ENCODE data around the gene ELK4.

DNA sequence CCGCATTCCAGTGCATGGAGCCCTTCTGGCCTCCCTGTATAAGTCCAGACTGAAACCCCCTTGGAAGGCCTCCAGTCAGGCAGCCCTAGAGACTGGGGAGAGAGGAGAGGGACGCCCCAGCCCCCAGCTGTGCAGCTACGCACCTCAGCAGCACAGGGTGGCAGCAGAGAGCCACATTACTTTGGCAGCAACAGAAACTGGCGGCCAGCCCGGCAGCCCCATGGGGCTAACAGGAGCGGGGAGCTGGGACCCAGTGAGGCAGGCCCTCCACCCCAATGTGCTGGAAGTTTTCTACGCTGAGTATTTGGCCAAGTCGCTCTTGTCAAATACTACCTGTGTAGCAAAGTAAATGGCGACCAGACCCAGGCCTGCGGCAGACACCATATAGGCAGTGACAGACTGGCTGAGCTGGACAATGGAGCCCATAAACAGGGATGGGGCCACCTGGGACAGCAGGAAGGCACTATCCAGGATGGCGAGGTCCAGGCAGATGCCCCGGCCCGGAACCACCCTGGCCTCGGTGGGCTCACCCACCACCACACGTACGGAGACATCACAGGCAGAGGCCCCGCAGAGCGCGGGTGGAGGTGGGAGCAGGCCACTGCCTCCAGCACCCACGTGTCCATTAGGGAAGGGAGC is 27.3 kb upstream of the ELK4 start:
- TF ChIP-seq, protein P1, sequence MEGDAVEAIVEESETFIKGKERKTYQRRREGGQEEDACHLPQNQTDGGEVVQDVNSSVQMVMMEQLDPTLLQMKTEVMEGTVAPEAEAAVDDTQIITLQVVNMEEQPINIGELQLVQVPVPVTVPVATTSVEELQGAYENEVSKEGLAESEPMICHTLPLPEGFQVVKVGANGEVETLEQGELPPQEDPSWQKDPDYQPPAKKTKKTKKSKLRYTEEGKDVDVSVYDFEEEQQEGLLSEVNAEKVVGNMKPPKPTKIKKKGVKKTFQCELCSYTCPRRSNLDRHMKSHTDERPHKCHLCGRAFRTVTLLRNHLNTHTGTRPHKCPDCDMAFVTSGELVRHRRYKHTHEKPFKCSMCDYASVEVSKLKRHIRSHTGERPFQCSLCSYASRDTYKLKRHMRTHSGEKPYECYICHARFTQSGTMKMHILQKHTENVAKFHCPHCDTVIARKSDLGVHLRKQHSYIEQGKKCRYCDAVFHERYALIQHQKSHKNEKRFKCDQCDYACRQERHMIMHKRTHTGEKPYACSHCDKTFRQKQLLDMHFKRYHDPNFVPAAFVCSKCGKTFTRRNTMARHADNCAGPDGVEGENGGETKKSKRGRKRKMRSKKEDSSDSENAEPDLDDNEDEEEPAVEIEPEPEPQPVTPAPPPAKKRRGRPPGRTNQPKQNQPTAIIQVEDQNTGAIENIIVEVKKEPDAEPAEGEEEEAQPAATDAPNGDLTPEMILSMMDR (IDR thresholded peaks at IDR 0.05; ENCODE audit: insufficient read depth, low read length) = peak; percentile 91
- TF ChIP-seq POLR2AphosphoS5 (IDR thresholded peaks at IDR 0.05; ENCODE audit: low read depth) (no peak), GABPA (IDR thresholded peaks at IDR 0.05; ENCODE audit: low read depth) (no peak), SPI1 (IDR thresholded peaks at IDR 0.05; ENCODE audit: borderline replicate concordance, low read depth) (no peak)
- TF ChIP-seq, protein P2, sequence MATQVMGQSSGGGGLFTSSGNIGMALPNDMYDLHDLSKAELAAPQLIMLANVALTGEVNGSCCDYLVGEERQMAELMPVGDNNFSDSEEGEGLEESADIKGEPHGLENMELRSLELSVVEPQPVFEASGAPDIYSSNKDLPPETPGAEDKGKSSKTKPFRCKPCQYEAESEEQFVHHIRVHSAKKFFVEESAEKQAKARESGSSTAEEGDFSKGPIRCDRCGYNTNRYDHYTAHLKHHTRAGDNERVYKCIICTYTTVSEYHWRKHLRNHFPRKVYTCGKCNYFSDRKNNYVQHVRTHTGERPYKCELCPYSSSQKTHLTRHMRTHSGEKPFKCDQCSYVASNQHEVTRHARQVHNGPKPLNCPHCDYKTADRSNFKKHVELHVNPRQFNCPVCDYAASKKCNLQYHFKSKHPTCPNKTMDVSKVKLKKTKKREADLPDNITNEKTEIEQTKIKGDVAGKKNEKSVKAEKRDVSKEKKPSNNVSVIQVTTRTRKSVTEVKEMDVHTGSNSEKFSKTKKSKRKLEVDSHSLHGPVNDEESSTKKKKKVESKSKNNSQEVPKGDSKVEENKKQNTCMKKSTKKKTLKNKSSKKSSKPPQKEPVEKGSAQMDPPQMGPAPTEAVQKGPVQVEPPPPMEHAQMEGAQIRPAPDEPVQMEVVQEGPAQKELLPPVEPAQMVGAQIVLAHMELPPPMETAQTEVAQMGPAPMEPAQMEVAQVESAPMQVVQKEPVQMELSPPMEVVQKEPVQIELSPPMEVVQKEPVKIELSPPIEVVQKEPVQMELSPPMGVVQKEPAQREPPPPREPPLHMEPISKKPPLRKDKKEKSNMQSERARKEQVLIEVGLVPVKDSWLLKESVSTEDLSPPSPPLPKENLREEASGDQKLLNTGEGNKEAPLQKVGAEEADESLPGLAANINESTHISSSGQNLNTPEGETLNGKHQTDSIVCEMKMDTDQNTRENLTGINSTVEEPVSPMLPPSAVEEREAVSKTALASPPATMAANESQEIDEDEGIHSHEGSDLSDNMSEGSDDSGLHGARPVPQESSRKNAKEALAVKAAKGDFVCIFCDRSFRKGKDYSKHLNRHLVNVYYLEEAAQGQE (IDR thresholded peaks at IDR 0.05; ENCODE audit: insufficient replicate concordance, low read depth) = no peak

Measured in HL-60 (cell line).